ENCODE results near the gene JAKMIP1. TPM values are rescaled to one million over a fixed set of nuclear protein-coding genes. Genes with fewer than 3 reads are reported as not detected.

JAKMIP1 gene
- polyA plus RNA-seq, 3 donors = 0.08 TPM; not detected in 2

DNA sequence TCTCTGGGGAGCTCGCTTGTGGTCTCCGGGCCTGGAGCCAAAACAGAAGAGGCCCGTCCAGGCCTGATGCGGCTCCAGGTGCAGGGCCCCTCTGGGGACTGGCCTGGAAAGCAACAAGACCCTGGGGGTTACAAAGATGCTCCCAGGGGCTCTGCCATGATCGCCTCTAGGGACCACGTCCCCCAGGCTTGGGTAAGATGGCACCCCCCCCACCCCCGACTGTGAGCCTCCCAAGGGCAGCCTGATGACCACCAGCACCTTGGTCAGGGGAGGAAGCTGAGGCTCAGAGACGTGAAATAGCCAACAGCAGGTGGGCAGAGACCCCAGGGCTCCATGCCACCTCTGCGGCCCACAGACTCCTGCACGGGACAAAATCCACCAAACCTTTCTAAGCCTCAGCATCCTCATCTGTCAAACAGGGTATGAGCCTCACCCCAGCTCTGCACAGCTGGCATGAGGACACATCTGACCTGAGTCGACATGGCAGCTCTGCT is 207.5 kb downstream of the JAKMIP1 start:
- H3K4me1 Mint-ChIP-seq = peaks cover 4% of the 10 kb centered on the region
- Histone ChIP-seq H3K27ac (ENCODE audit: low read depth in 1 of 2, low read length in 2 of 2) (no peak overlapping the region), H3K79me2 (ENCODE audit: insufficient read depth, low read length) (no peaks in the 10 kb centered on the region), H3K4me3 (replicated peaks in 1 of 3; ENCODE audit: low read depth in 2 of 3, low read length in 3 of 3) (no peak overlapping the region), H3K9ac (ENCODE audit: insufficient read depth, low read length, poor library complexity, severe bottlenecking) (no peak overlapping the region), H4K20me1 (ENCODE audit: insufficient read depth, low read length) (no peaks in the 10 kb centered on the region), H3K4me1 (ENCODE audit: control insufficient read depth in 1 of 2, insufficient read depth in 2 of 2, low read length in 2 of 2) (no peaks in the 10 kb centered on the region), H3K9me3 (replicated peaks in 1 of 2; ENCODE audit: control insufficient read depth in 1 of 2, insufficient read depth in 1 of 2, low read length in 2 of 2) (no peaks in the 10 kb centered on the region), H3K27me3 (ENCODE audit: control insufficient read depth in 2 of 2, insufficient read depth in 2 of 2, low read length in 2 of 2) (no peaks in the 10 kb centered on the region), H3K4me2 (replicated peaks; ENCODE audit: extremely low read depth, low read length, poor library complexity, severe bottlenecking) (no peak overlapping the region), H2AFZ (ENCODE audit: insufficient read depth, low read depth, low read length, poor library complexity, severe bottlenecking) (no peak overlapping the region), H3K36me3 (replicated peaks in 1 of 2; ENCODE audit: control insufficient read depth in 1 of 2, insufficient read depth in 2 of 2, low read length in 2 of 2) (no peaks in the 10 kb centered on the region)
- intact Hi-C loops (cut with micrococcal nuclease) = no loop called here
- TF ChIP-seq, protein P1, sequence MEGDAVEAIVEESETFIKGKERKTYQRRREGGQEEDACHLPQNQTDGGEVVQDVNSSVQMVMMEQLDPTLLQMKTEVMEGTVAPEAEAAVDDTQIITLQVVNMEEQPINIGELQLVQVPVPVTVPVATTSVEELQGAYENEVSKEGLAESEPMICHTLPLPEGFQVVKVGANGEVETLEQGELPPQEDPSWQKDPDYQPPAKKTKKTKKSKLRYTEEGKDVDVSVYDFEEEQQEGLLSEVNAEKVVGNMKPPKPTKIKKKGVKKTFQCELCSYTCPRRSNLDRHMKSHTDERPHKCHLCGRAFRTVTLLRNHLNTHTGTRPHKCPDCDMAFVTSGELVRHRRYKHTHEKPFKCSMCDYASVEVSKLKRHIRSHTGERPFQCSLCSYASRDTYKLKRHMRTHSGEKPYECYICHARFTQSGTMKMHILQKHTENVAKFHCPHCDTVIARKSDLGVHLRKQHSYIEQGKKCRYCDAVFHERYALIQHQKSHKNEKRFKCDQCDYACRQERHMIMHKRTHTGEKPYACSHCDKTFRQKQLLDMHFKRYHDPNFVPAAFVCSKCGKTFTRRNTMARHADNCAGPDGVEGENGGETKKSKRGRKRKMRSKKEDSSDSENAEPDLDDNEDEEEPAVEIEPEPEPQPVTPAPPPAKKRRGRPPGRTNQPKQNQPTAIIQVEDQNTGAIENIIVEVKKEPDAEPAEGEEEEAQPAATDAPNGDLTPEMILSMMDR (IDR thresholded peaks at IDR 0.05) = no peak
- peaks cover 0 to 2% (median 0%) of the 10 kb centered on the region in 7 donors for H3K9me3 Mint-ChIP-seq
- no peak overlapping the region for H3K4me3 Mint-ChIP-seq
- no peaks in the 10 kb centered on the region for H3K36me3 Mint-ChIP-seq
- H3K27me3 Mint-ChIP-seq (ENCODE audit: low read depth in 3 of 3) = peaks cover 0 to 10% (median 8%) of the 10 kb centered on the region in 3 donors
- WGBS (ENCODE audit: insufficient coverage) = 75% methylated on average over 10 of the region's 11 CpGs
- no peak overlapping the region for H3K27ac Mint-ChIP-seq
- DNase-seq = no peak

GRCh38 chr4:5992171-5992827 is 208.1 kb downstream of the JAKMIP1 start:
- no peak overlapping the region for H3K4me3 ChIP-seq (replicated peaks in 1 of 3; ENCODE audit: low read depth in 2 of 3, low read length in 3 of 3)
- no peaks in the 10 kb centered on the region for H3K36me3 ChIP-seq (replicated peaks in 1 of 2; ENCODE audit: control insufficient read depth in 1 of 2, insufficient read depth in 2 of 2, low read length in 2 of 2)
- H3K79me2 ChIP-seq (ENCODE audit: insufficient read depth, low read length) = no peaks in the 10 kb centered on the region
- no peak overlapping the region for H3K27ac Mint-ChIP-seq
- H4K20me1 ChIP-seq (ENCODE audit: insufficient read depth, low read length) = no peaks in the 10 kb centered on the region
- TF ChIP-seq, protein P1 (IDR thresholded peaks at IDR 0.05) = no peak
- no peaks in the 10 kb centered on the region for H3K9me3 ChIP-seq (replicated peaks in 1 of 2; ENCODE audit: control insufficient read depth in 1 of 2, insufficient read depth in 1 of 2, low read length in 2 of 2)
- H3K9me3 Mint-ChIP-seq = peaks cover 0 to 2% (median 0%) of the 10 kb centered on the region in 7 donors
- peaks cover 0 to 10% (median 9%) of the 10 kb centered on the region in 3 donors for H3K27me3 Mint-ChIP-seq (ENCODE audit: low read depth in 3 of 3)
- no peaks in the 10 kb centered on the region for H3K27me3 ChIP-seq (ENCODE audit: control insufficient read depth in 2 of 2, insufficient read depth in 2 of 2, low read length in 2 of 2)
- H3K36me3 Mint-ChIP-seq = no peaks in the 10 kb centered on the region
- no peaks in the 10 kb centered on the region for H3K4me1 ChIP-seq (ENCODE audit: control insufficient read depth in 1 of 2, insufficient read depth in 2 of 2, low read length in 2 of 2)
- H3K4me1 Mint-ChIP-seq = peaks cover 4% of the 10 kb centered on the region
- no peak overlapping the region for H3K27ac ChIP-seq (ENCODE audit: low read depth in 1 of 2, low read length in 2 of 2)
- H2AFZ ChIP-seq (ENCODE audit: insufficient read depth, low read depth, low read length, poor library complexity, severe bottlenecking) = no peak overlapping the region
- no peak for DNase-seq
- no peak overlapping the region for H3K9ac ChIP-seq (ENCODE audit: insufficient read depth, low read length, poor library complexity, severe bottlenecking)
- 88% methylated on average over 12 of the region's 17 CpGs for WGBS (ENCODE audit: insufficient coverage)
- intact Hi-C loops (cut with micrococcal nuclease) = no loop called here
- H3K4me3 Mint-ChIP-seq = no peak overlapping the region
- H3K4me2 ChIP-seq (replicated peaks; ENCODE audit: extremely low read depth, low read length, poor library complexity, severe bottlenecking) = no peak overlapping the region

Data from CD14-positive monocyte (primary cell).